ENCODE data around the gene CDH23.

Gene CDH23

DNA sequence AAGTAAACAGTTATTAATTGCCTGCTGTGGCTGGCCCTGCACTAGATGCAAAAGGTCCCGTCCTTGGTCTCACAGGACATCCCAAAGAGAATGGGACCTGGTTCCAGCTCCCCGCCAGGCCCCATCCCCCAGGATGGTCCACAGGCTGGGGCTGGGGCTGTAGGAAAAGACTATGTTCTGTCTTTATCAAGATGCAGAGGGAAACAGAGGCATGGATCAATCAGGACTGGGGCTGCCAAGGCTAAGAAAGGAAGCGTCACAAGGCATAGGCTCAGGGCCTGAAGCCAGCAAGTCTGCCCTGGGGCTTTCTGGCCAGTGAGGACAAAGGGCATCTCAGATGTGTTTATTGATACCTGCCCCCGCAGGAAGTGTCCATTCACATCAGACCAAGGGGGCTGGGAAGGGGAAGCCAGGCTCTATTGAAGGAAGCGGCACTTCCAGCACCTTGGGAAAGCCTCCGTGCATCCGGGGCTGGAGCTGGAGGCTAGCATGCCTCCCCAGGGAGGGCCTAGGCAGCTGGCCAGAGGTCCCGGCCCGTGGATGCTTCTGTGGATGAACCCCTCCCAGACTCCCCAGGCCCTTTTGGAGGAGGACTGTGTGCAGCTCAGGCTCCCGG is 370.8 kb downstream of the CDH23 start:
- Histone ChIP-seq H3K9me2 (replicated peaks; ENCODE audit: control insufficient read depth, low read length) (no peaks in the 10 kb centered on the region), H3K79me2 (ENCODE audit: control insufficient read depth, low read length) (no peaks in the 10 kb centered on the region), H3K27me3 (ENCODE audit: control insufficient read depth, low read length) (peaks cover 4% of the 10 kb centered on the region), H3K9me3 (ENCODE audit: control insufficient read depth, insufficient read depth, low read length) (no peaks in the 10 kb centered on the region), H3F3A (ENCODE audit: control insufficient read depth, insufficient read depth) (no peaks in the 10 kb centered on the region), H3K4me2 (ENCODE audit: low read length) (no peak overlapping the region), H4K20me1 (ENCODE audit: control insufficient read depth, insufficient read depth, low read depth, low read length) (no peaks in the 10 kb centered on the region), H3K27ac (ENCODE audit: low read depth, low read length) (no peak overlapping the region), H3K4me3 (ENCODE audit: low read length) (no peak overlapping the region), H3K4me1 (ENCODE audit: control insufficient read depth, low read length) (peaks cover 3% of the 10 kb centered on the region; the same call in 1 of the 2 replicates), H3K36me3 (ENCODE audit: control insufficient read depth, low read length) (no peaks in the 10 kb centered on the region)
- TF ChIP-seq, protein P1, sequence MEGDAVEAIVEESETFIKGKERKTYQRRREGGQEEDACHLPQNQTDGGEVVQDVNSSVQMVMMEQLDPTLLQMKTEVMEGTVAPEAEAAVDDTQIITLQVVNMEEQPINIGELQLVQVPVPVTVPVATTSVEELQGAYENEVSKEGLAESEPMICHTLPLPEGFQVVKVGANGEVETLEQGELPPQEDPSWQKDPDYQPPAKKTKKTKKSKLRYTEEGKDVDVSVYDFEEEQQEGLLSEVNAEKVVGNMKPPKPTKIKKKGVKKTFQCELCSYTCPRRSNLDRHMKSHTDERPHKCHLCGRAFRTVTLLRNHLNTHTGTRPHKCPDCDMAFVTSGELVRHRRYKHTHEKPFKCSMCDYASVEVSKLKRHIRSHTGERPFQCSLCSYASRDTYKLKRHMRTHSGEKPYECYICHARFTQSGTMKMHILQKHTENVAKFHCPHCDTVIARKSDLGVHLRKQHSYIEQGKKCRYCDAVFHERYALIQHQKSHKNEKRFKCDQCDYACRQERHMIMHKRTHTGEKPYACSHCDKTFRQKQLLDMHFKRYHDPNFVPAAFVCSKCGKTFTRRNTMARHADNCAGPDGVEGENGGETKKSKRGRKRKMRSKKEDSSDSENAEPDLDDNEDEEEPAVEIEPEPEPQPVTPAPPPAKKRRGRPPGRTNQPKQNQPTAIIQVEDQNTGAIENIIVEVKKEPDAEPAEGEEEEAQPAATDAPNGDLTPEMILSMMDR (IDR thresholded peaks at IDR 0.05; ENCODE audit: low read depth, low read length, poor library complexity, severe bottlenecking) = no peak
- no peak for TF ChIP-seq EZH2phosphoT487 (IDR thresholded peaks at IDR 0.05; ENCODE audit: borderline replicate concordance, low read length)

GRCh38 chr10:71769279-71769823 is 372.6 kb downstream of the CDH23 start:
- Histone ChIP-seq H3K4me2 (ENCODE audit: low read length) (no peak overlapping the region), H3K27ac (ENCODE audit: low read depth, low read length) (no peak overlapping the region), H3F3A (ENCODE audit: control insufficient read depth, insufficient read depth) (no peaks in the 10 kb centered on the region), H3K79me2 (ENCODE audit: control insufficient read depth, low read length) (no peaks in the 10 kb centered on the region), H3K27me3 (ENCODE audit: control insufficient read depth, low read length) (peaks cover 22% of the 10 kb centered on the region), H3K4me3 (ENCODE audit: low read length) (no peak overlapping the region), H3K9me2 (replicated peaks; ENCODE audit: control insufficient read depth, low read length) (no peaks in the 10 kb centered on the region), H3K4me1 (ENCODE audit: control insufficient read depth, low read length) (peaks cover 9% of the 10 kb centered on the region), H4K20me1 (ENCODE audit: control insufficient read depth, insufficient read depth, low read depth, low read length) (no peaks in the 10 kb centered on the region), H3K36me3 (ENCODE audit: control insufficient read depth, low read length) (no peaks in the 10 kb centered on the region), H3K9me3 (ENCODE audit: control insufficient read depth, insufficient read depth, low read length) (no peaks in the 10 kb centered on the region)
- TF ChIP-seq, protein P1 (IDR thresholded peaks at IDR 0.05; ENCODE audit: low read depth, low read length, poor library complexity, severe bottlenecking) = no peak
- TF ChIP-seq EZH2phosphoT487 (IDR thresholded peaks at IDR 0.05; ENCODE audit: borderline replicate concordance, low read length) = no peak

- H3K9me2 ChIP-seq (replicated peaks; ENCODE audit: control insufficient read depth, low read length) = no peaks in the 10 kb centered on the region
- H3K4me1 ChIP-seq (ENCODE audit: control insufficient read depth, low read length) = peaks cover 9% of the 10 kb centered on the region
- H3K27me3 ChIP-seq (ENCODE audit: control insufficient read depth, low read length) = peaks cover 31% of the 10 kb centered on the region
- H3K4me3 ChIP-seq (ENCODE audit: low read length) = no peak overlapping the region
- no peaks in the 10 kb centered on the region for H3K36me3 ChIP-seq (ENCODE audit: control insufficient read depth, low read length)
- no peaks in the 10 kb centered on the region for H3K79me2 ChIP-seq (ENCODE audit: control insufficient read depth, low read length)
- no peaks in the 10 kb centered on the region for H3F3A ChIP-seq (ENCODE audit: control insufficient read depth, insufficient read depth)
- no peak overlapping the region for H3K4me2 ChIP-seq (ENCODE audit: low read length)
- TF ChIP-seq EZH2phosphoT487 (IDR thresholded peaks at IDR 0.05; ENCODE audit: borderline replicate concordance, low read length) = no peak
- TF ChIP-seq, protein P1 (IDR thresholded peaks at IDR 0.05; ENCODE audit: low read depth, low read length, poor library complexity, severe bottlenecking) = no peak
- H3K27ac ChIP-seq (ENCODE audit: low read depth, low read length) = no peak overlapping the region
- no peaks in the 10 kb centered on the region for H3K9me3 ChIP-seq (ENCODE audit: control insufficient read depth, insufficient read depth, low read length)
- H4K20me1 ChIP-seq (ENCODE audit: control insufficient read depth, insufficient read depth, low read depth, low read length) = no peaks in the 10 kb centered on the region
These were observed 373.5 kb downstream of the CDH23 start for GRCh38 chr10:71770255-71770654.
